WTC11 (cell line): ENCODE data around the gene OR2AT4. TPM values are rescaled to one million over a fixed set of nuclear protein-coding genes. Genes with fewer than 3 reads are reported as not detected.

Experiments
- ATAC-seq: fragments of 200-7000 bp; cut with Tn5 transposase; 2 replicates; pipeline ENCODE4 v1.10.0; 2021; ENCODE audit warnings: mild to moderate bottlenecking, moderate library complexity
- CTCF ChIA-PET: fragments of 300-600 bp; sonication (Branson Sonifier 250); formaldehyde crosslinking; loops from one replicate; lab custom pipeline; 2021; ENCODE audit warnings: antibody characterized with exemption; lab: Charles Lee
- POLR2A ChIA-PET: fragments of 350-600 bp; sonication (Branson Sonifier 250); formaldehyde crosslinking; loops from one replicate; lab custom pipeline; 2021; ENCODE audit warnings: antibody characterized with exemption; lab: Charles Lee
- DNase-seq: peaks from one replicate; pipeline ENCODE4 v3.0.0; 2021; ENCODE audit warnings: low spot score
- H3K27ac Mint-ChIP-seq: 2 replicates; pipeline ENCODE4 v1.8.0; 2021; ENCODE audit warnings: mixed read lengths
- H3K27me3 Mint-ChIP-seq: 2 replicates; pipeline ENCODE4 v1.8.0; 2021; ENCODE audit warnings: low read depth, mild to moderate bottlenecking, moderate library complexity, mixed read lengths
- H3K36me3 Mint-ChIP-seq: 2 replicates; pipeline ENCODE4 v1.8.0; 2021; ENCODE audit warnings: mixed read lengths
- H3K4me1 Mint-ChIP-seq: 2 replicates; pipeline ENCODE4 v1.8.0; 2022; ENCODE audit warnings: mixed read lengths
- H3K4me3 Mint-ChIP-seq: 2 replicates; pipeline ENCODE4 v1.8.0; 2021; ENCODE audit warnings: mild to moderate bottlenecking, moderate library complexity, mixed read lengths
- H3K9me3 Mint-ChIP-seq: 2 replicates; pipeline ENCODE4 v1.8.0; 2021; ENCODE audit warnings: mixed read lengths
- CREB1 ChIP-seq: sonication (generic); formaldehyde crosslinking; IDR thresholded peaks from 2 replicates; pipeline ENCODE4 v1.8.0; 2023; ENCODE audit warnings: mild to moderate bottlenecking, missing genetic modification reagents
- CREM ChIP-seq: sonication (generic); formaldehyde crosslinking; IDR thresholded peaks from 2 replicates; pipeline ENCODE4 v1.8.1; 2022; ENCODE audit warnings: mild to moderate bottlenecking, missing genetic modification reagents, moderate library complexity
- ELF4 ChIP-seq: sonication (generic); formaldehyde crosslinking; IDR thresholded peaks from 2 replicates; pipeline ENCODE4 v1.8.1; 2022; ENCODE audit warnings: low read depth, mild to moderate bottlenecking, moderate library complexity, missing genetic modification reagents
- ETV6 ChIP-seq: sonication (generic); formaldehyde crosslinking; IDR thresholded peaks from 2 replicates; pipeline ENCODE4 v1.8.1; 2022; ENCODE audit warnings: mild to moderate bottlenecking, missing genetic modification reagents
- FOXJ3 ChIP-seq: sonication (generic); formaldehyde crosslinking; IDR thresholded peaks from 2 replicates; pipeline ENCODE4 v1.9.0; 2021; ENCODE audit warnings: missing genetic modification reagents, mild to moderate bottlenecking, borderline replicate concordance
- GABPB1 ChIP-seq: sonication (generic); formaldehyde crosslinking; IDR thresholded peaks from 2 replicates; pipeline ENCODE4 v1.8.1; 2023; ENCODE audit warnings: mild to moderate bottlenecking, missing genetic modification reagents
- GTF2I ChIP-seq: fragments of 250-450 bp; sonication (Bioruptor Pico); conservative IDR thresholded peaks from 2 replicates; pipeline ENCODE4 v1.4.0; 2021; ENCODE audit warnings: mild to moderate bottlenecking
- MXD4 ChIP-seq: fragments of 250-450 bp; sonication (Bioruptor Pico); IDR thresholded peaks from 2 replicates; pipeline ENCODE4 v1.8.0; 2021; ENCODE audit warnings: mild to moderate bottlenecking, moderate library complexity, borderline replicate concordance
- NFYB ChIP-seq: sonication (generic); formaldehyde crosslinking; conservative IDR thresholded peaks from 2 replicates; pipeline ENCODE4 v1.8.0; 2022; ENCODE audit warnings: low read depth, missing genetic modification reagents
- PRRX2 ChIP-seq: fragments of 250-450 bp; sonication (Bioruptor Pico); IDR thresholded peaks from 2 replicates; pipeline ENCODE4 v1.8.0; 2021; ENCODE audit warnings: mild to moderate bottlenecking
- SMAD3 ChIP-seq: sonication (generic); formaldehyde crosslinking; IDR thresholded peaks from 2 replicates; pipeline ENCODE4 v1.8.0; 2022; ENCODE audit warnings: missing genetic modification reagents, mild to moderate bottlenecking, borderline replicate concordance
- TP53 ChIP-seq: sonication (generic); formaldehyde crosslinking; IDR thresholded peaks from 2 replicates; pipeline ENCODE4 v1.8.1; 2023; ENCODE audit warnings: mild to moderate bottlenecking, missing genetic modification reagents
- ZNF263 ChIP-seq: sonication (generic); formaldehyde crosslinking; IDR thresholded peaks from 2 replicates; pipeline ENCODE4 v1.8.1; 2022; ENCODE audit warnings: low read depth, mild to moderate bottlenecking, moderate library complexity, missing genetic modification reagents
- ZNF317 ChIP-seq: sonication (generic); formaldehyde crosslinking; IDR thresholded peaks from 2 replicates; pipeline ENCODE4 v1.8.1; 2023; ENCODE audit warnings: low read depth, mild to moderate bottlenecking, moderate library complexity, missing genetic modification reagents, borderline replicate concordance
- ZNF671 ChIP-seq: fragments of 250-450 bp; sonication (Bioruptor Pico); IDR thresholded peaks from 2 replicates; pipeline ENCODE4 v1.8.0; 2021; ENCODE audit warnings: mild to moderate bottlenecking
- total RNA-seq: library from RNA; stranded (reverse); gene quantifications from 3 replicates; pipeline ENCODE4 v1.2.3, GENCODE V29; 2021
- TF ChIP-seq, protein P1 (sequence below): sonication (generic); formaldehyde crosslinking; IDR thresholded peaks from 2 replicates; pipeline ENCODE4 v1.8.0; 2022; ENCODE audit warnings: mild to moderate bottlenecking, missing genetic modification reagents
- TF ChIP-seq, protein P2 (sequence below): fragments of 200-600 bp; IDR thresholded peaks from 2 replicates; pipeline ENCODE4 v1.8.0; 2022; ENCODE audit warnings: antibody characterized with exemption
- TF ChIP-seq, protein P3 (sequence below): sonication (generic); formaldehyde crosslinking; conservative IDR thresholded peaks from 2 replicates; pipeline ENCODE4 v1.8.1; 2022; ENCODE audit warnings: mild to moderate bottlenecking, missing genetic modification reagents
- TF ChIP-seq, protein P4 (sequence below): fragments of 250-450 bp; sonication (Bioruptor Pico); IDR thresholded peaks from 2 replicates; pipeline ENCODE4 v1.9.0; 2021; ENCODE audit warnings: mild to moderate bottlenecking
- TF ChIP-seq, protein P5 (sequence below): sonication (generic); formaldehyde crosslinking; IDR thresholded peaks from 2 replicates; pipeline ENCODE4 v1.8.1; 2022; ENCODE audit warnings: low read depth, mild to moderate bottlenecking, moderate library complexity, missing genetic modification reagents, borderline replicate concordance
- TF ChIP-seq, protein P6 (sequence below): sonication (generic); formaldehyde crosslinking; IDR thresholded peaks from 2 replicates; pipeline ENCODE4 v1.8.1; 2023; ENCODE audit warnings: mild to moderate bottlenecking, missing genetic modification reagents

The OR2AT4 gene
- total RNA-seq, 1 experiment from 2014 or later: not detected

DNA sequence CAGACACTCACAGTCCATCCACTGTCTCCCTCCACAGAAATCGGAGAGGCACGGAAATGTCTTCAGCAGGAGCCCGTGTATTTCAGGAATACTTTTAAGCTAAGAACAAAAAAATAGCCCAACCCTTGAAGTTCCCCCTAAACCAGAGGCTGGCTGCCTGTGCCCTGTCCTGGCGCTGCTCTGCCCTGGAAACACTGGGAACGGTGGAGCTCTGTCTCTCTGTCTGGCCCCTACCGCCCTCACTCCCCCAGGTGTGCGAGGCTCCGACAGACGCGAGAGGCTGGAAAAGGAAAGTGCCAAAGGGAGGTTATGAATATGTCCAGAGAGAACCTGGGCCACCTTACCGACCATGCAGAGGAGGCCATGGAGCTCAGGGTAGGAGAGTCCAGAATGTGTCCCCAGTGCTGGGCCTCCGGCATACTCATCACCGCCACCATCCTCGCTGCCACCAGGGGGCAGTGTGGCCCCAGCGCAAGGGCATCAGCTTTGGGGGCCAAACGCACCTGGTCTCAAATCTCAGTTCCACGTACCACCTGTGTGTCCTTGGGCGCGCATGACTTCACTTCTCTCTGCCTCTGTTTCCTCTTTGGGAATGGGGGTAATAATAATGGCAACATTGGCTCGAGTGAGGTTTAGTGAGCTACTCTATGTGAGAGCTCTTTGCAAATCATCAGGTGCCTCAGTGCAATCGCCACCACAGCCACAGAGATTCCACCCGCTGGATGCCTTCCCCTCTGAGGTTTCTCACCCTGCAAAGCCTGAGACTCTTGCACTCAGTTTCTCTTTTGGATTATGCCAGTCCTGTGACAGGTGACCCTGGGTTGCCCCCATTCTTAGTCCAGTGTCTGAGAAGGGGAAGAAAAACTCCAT is 43.8 kb upstream of the OR2AT4 start:
- H3K4me3 Mint-ChIP-seq: no peak overlapping the region
- ChIA-PET POLR2A (interaction anchor here (1.0 kb wide), 1 partner anchor 99 kb away, joined by 3 read pairs; no protein-coding TSS in a partner anchor), CTCF (interaction anchor here (0.6 to 10.2 kb wide), 65 partner anchors 8 to 440 kb away, joined by 3 to 590 read pairs (median 5); partner anchors contain the start of genes NEU3, OR2AT4, SLCO2B1 and TPBGL)
- TF ChIP-seq, protein P1, sequence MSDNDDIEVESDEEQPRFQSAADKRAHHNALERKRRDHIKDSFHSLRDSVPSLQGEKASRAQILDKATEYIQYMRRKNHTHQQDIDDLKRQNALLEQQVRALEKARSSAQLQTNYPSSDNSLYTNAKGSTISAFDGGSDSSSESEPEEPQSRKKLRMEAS (CRISPR knock-in tag): peak; percentile 46; the same call in 1 of the 2 replicates
- TF ChIP-seq TP53: no peak
- TF ChIP-seq, protein P2, sequence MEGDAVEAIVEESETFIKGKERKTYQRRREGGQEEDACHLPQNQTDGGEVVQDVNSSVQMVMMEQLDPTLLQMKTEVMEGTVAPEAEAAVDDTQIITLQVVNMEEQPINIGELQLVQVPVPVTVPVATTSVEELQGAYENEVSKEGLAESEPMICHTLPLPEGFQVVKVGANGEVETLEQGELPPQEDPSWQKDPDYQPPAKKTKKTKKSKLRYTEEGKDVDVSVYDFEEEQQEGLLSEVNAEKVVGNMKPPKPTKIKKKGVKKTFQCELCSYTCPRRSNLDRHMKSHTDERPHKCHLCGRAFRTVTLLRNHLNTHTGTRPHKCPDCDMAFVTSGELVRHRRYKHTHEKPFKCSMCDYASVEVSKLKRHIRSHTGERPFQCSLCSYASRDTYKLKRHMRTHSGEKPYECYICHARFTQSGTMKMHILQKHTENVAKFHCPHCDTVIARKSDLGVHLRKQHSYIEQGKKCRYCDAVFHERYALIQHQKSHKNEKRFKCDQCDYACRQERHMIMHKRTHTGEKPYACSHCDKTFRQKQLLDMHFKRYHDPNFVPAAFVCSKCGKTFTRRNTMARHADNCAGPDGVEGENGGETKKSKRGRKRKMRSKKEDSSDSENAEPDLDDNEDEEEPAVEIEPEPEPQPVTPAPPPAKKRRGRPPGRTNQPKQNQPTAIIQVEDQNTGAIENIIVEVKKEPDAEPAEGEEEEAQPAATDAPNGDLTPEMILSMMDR: peak; percentile 91
- TF ChIP-seq ETV6 (CRISPR knock-in tag): 0 out of 2 replicates have a peak, but pooled peaks have one; percentile 24
- peaks cover 17% of the 10 kb centered on the region for H3K27me3 Mint-ChIP-seq
- H3K27ac Mint-ChIP-seq: no peak overlapping the region
- H3K36me3 Mint-ChIP-seq: no peaks in the 10 kb centered on the region
- peaks cover 8% of the 10 kb centered on the region for H3K4me1 Mint-ChIP-seq
- ATAC-seq (peak; percentile 83), DNase-seq (peak; percentile 86)
- H3K9me3 Mint-ChIP-seq: no peaks in the 10 kb centered on the region

DNA sequence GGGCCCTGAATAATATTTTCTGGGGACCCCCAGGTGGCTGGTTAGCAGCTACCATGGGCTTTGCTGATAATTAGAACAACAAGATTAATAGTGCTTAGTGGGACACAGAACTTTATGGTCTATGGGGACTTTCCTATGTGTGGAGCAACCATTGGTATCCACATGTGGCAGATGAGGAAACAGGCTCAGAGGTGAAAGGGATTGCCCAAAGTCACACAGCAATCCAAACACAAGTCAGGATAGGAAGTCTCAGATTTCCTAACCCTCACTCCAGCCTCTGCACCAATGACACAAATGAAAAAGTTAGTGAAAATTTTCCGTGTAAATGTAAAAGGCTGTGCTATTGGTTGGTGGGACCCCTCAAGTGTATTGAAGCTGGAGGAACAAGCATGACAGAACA is 39.0 kb upstream of the OR2AT4 start:
- peaks cover 18% of the 10 kb centered on the region for H3K27me3 Mint-ChIP-seq
- ATAC-seq (no peak), DNase-seq (no peak)
- ChIA-PET POLR2A (no interaction called here), CTCF (interaction anchor here (2.4 to 3.0 kb wide), 2 partner anchors 70 to 113 kb away, joined by 11 to 18 read pairs; no protein-coding TSS in a partner anchor)
- TF ChIP-seq GABPB1 (CRISPR knock-in tag) (no peak), NFYB (no peak), PRRX2 (CRISPR knock-in tag) (no peak), ELF4 (CRISPR knock-in tag) (no peak), ZNF263 (CRISPR knock-in tag) (no peak), ZNF671 (CRISPR knock-in tag) (no peak), ZNF317 (CRISPR knock-in tag) (no peak), SMAD3 (no peak), CREM (CRISPR knock-in tag) (no peak), FOXJ3 (CRISPR knock-in tag) (no peak), GTF2I (CRISPR knock-in tag) (no peak), CREB1 (CRISPR knock-in tag) (no peak), MXD4 (CRISPR knock-in tag) (no peak)
- TF ChIP-seq, protein P3, sequence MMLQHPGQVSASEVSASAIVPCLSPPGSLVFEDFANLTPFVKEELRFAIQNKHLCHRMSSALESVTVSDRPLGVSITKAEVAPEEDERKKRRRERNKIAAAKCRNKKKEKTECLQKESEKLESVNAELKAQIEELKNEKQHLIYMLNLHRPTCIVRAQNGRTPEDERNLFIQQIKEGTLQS (CRISPR knock-in tag): no peak
- TF ChIP-seq, protein P4, sequence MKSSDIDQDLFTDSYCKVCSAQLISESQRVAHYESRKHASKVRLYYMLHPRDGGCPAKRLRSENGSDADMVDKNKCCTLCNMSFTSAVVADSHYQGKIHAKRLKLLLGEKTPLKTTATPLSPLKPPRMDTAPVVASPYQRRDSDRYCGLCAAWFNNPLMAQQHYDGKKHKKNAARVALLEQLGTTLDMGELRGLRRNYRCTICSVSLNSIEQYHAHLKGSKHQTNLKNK (CRISPR knock-in tag): no peak
- TF ChIP-seq, protein P5, sequence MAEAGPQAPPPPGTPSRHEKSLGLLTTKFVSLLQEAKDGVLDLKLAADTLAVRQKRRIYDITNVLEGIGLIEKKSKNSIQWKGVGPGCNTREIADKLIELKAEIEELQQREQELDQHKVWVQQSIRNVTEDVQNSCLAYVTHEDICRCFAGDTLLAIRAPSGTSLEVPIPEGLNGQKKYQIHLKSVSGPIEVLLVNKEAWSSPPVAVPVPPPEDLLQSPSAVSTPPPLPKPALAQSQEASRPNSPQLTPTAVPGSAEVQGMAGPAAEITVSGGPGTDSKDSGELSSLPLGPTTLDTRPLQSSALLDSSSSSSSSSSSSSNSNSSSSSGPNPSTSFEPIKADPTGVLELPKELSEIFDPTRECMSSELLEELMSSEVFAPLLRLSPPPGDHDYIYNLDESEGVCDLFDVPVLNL (CRISPR knock-in tag): no peak
- TF ChIP-seq, protein P6, sequence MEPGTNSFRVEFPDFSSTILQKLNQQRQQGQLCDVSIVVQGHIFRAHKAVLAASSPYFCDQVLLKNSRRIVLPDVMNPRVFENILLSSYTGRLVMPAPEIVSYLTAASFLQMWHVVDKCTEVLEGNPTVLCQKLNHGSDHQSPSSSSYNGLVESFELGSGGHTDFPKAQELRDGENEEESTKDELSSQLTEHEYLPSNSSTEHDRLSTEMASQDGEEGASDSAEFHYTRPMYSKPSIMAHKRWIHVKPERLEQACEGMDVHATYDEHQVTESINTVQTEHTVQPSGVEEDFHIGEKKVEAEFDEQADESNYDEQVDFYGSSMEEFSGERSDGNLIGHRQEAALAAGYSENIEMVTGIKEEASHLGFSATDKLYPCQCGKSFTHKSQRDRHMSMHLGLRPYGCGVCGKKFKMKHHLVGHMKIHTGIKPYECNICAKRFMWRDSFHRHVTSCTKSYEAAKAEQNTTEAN (CRISPR knock-in tag): no peak
- no peak overlapping the region for H3K4me3 Mint-ChIP-seq
- H3K36me3 Mint-ChIP-seq: no peaks in the 10 kb centered on the region
- peaks cover 9% of the 10 kb centered on the region for H3K9me3 Mint-ChIP-seq
- H3K27ac Mint-ChIP-seq: no peak overlapping the region
- H3K4me1 Mint-ChIP-seq: no peaks in the 10 kb centered on the region
